ENCODE results near the gene CTNNA2.

DNA sequence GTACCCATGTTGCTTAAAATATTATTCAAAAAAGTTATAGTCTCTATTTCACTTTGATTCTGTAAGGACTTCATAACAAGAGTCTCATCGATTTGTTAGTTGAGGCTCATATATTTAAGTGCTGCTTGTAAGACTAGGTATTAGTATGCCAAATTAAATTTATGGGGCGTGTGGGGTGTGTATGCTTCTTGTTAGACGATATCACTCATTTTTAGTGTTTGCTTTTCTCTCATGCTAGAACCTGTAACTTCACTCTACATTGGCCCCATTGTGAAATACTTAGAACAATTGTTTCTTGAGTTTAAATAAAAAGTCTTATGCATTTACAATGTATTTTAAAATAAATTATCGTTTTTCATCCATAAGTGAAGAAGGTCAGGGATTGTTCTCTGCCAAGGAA is 63.6 kb downstream of the CTNNA2 start:
- TF ChIP-seq, protein P1, sequence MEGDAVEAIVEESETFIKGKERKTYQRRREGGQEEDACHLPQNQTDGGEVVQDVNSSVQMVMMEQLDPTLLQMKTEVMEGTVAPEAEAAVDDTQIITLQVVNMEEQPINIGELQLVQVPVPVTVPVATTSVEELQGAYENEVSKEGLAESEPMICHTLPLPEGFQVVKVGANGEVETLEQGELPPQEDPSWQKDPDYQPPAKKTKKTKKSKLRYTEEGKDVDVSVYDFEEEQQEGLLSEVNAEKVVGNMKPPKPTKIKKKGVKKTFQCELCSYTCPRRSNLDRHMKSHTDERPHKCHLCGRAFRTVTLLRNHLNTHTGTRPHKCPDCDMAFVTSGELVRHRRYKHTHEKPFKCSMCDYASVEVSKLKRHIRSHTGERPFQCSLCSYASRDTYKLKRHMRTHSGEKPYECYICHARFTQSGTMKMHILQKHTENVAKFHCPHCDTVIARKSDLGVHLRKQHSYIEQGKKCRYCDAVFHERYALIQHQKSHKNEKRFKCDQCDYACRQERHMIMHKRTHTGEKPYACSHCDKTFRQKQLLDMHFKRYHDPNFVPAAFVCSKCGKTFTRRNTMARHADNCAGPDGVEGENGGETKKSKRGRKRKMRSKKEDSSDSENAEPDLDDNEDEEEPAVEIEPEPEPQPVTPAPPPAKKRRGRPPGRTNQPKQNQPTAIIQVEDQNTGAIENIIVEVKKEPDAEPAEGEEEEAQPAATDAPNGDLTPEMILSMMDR (IDR thresholded peaks at IDR 0.05) = no peak
- TF ChIP-seq POLR2A (IDR thresholded peaks at IDR 0.05) = no peak

Measured in right lobe of liver (tissue), 4 donors.